ENCODE results near the gene EVPL. TPM values are rescaled to one million over a fixed set of nuclear protein-coding genes. Genes with fewer than 3 reads are reported as not detected.

Gene EVPL
- total and polyA plus RNA-seq, 10 of the 15 experiments (the other 5 are each of a cell fraction or from before 2014, with no cell fraction given) = 0.03 TPM; not detected in 9

DNA sequence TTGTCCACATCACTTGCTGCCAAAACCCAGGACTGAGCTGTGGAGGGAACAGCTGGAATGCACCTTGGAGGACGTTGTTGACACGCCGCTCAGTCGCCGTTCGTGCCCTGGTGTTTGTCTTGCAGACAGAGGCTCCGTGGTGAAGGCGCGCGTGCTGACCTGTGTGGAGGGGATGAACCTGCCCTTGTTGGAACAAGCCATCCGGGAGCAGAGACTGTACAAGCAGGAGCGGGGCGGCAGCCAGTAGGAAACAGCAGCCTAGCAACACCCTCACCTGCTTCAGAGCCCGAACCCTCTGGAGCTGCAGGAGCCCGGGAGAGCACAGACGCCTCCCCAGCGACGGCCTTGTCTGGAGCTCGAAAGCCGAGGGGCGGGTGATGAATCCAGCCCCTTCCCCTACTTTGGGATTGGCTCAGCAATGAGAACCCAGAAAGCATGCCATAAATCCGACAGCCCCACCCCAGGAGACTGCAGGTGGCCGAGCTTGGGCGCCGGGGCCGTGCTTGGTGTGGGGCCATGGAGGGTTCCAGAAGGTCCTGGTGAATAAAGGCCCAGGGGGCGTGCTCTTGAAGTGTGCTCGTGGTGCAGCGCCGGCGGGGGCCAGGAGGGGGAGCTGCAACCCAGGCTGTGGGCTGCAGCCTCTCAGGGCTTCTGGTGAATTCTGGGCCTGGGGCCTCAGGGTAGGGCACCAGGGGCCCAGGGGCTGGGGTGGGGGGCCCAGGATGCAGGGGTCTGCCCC lies 26.9 kb downstream of the EVPL start (continued):
- TF ChIP-seq, protein P1, sequence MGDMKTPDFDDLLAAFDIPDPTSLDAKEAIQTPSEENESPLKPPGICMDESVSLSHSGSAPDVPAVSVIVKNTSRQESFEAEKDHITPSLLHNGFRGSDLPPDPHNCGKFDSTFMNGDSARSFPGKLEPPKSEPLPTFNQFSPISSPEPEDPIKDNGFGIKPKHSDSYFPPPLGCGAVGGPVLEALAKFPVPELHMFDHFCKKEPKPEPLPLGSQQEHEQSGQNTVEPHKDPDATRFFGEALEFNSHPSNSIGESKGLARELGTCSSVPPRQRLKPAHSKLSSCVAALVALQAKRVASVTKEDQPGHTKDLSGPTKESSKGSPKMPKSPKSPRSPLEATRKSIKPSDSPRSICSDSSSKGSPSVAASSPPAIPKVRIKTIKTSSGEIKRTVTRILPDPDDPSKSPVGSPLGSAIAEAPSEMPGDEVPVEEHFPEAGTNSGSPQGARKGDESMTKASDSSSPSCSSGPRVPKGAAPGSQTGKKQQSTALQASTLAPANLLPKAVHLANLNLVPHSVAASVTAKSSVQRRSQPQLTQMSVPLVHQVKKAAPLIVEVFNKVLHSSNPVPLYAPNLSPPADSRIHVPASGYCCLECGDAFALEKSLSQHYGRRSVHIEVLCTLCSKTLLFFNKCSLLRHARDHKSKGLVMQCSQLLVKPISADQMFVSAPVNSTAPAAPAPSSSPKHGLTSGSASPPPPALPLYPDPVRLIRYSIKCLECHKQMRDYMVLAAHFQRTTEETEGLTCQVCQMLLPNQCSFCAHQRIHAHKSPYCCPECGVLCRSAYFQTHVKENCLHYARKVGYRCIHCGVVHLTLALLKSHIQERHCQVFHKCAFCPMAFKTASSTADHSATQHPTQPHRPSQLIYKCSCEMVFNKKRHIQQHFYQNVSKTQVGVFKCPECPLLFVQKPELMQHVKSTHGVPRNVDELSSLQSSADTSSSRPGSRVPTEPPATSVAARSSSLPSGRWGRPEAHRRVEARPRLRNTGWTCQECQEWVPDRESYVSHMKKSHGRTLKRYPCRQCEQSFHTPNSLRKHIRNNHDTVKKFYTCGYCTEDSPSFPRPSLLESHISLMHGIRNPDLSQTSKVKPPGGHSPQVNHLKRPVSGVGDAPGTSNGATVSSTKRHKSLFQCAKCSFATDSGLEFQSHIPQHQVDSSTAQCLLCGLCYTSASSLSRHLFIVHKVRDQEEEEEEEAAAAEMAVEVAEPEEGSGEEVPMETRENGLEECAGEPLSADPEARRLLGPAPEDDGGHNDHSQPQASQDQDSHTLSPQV (IDR thresholded peaks at IDR 0.05) = no peak
- TF ChIP-seq NR2F1 (conservative IDR thresholded peaks at IDR 0.05) (no peak), MTA3 (IDR thresholded peaks at IDR 0.05; ENCODE audit: borderline replicate concordance, low read length) (no peak), NBN (IDR thresholded peaks at IDR 0.05) (no peak), RAD21 (IDR thresholded peaks at IDR 0.05; ENCODE audit: insufficient read depth, low read depth, low read length) (peak; percentile 54), SP1 (IDR thresholded peaks at IDR 0.05; ENCODE audit: low read depth, low read length) (no peak), NFYB (IDR thresholded peaks at IDR 0.05; ENCODE audit: insufficient read depth, low read depth, low read length) (no peak), NR2C1 (IDR thresholded peaks at IDR 0.05) (no peak), NR2C2 (IDR thresholded peaks at IDR 0.05; ENCODE audit: borderline replicate concordance, control insufficient read depth, insufficient read length, low read depth) (no peak)
- TF ChIP-seq, protein P2, sequence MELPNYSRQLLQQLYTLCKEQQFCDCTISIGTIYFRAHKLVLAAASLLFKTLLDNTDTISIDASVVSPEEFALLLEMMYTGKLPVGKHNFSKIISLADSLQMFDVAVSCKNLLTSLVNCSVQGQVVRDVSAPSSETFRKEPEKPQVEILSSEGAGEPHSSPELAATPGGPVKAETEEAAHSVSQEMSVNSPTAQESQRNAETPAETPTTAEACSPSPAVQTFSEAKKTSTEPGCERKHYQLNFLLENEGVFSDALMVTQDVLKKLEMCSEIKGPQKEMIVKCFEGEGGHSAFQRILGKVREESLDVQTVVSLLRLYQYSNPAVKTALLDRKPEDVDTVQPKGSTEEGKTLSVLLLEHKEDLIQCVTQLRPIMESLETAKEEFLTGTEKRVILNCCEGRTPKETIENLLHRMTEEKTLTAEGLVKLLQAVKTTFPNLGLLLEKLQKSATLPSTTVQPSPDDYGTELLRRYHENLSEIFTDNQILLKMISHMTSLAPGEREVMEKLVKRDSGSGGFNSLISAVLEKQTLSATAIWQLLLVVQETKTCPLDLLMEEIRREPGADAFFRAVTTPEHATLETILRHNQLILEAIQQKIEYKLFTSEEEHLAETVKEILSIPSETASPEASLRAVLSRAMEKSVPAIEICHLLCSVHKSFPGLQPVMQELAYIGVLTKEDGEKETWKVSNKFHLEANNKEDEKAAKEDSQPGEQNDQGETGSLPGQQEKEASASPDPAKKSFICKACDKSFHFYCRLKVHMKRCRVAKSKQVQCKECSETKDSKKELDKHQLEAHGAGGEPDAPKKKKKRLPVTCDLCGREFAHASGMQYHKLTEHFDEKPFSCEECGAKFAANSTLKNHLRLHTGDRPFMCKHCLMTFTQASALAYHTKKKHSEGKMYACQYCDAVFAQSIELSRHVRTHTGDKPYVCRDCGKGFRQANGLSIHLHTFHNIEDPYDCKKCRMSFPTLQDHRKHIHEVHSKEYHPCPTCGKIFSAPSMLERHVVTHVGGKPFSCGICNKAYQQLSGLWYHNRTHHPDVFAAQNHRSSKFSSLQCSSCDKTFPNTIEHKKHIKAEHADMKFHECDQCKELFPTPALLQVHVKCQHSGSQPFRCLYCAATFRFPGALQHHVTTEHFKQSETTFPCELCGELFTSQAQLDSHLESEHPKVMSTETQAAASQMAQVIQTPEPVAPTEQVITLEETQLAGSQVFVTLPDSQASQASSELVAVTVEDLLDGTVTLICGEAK (IDR thresholded peaks at IDR 0.05; ENCODE audit: borderline replicate concordance) = no peak
- TF ChIP-seq, protein P3, sequence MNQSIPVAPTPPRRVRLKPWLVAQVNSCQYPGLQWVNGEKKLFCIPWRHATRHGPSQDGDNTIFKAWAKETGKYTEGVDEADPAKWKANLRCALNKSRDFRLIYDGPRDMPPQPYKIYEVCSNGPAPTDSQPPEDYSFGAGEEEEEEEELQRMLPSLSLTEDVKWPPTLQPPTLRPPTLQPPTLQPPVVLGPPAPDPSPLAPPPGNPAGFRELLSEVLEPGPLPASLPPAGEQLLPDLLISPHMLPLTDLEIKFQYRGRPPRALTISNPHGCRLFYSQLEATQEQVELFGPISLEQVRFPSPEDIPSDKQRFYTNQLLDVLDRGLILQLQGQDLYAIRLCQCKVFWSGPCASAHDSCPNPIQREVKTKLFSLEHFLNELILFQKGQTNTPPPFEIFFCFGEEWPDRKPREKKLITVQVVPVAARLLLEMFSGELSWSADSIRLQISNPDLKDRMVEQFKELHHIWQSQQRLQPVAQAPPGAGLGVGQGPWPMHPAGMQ (IDR thresholded peaks at IDR 0.05; ENCODE audit: borderline replicate concordance) = no peak
- TF ChIP-seq, protein P4, sequence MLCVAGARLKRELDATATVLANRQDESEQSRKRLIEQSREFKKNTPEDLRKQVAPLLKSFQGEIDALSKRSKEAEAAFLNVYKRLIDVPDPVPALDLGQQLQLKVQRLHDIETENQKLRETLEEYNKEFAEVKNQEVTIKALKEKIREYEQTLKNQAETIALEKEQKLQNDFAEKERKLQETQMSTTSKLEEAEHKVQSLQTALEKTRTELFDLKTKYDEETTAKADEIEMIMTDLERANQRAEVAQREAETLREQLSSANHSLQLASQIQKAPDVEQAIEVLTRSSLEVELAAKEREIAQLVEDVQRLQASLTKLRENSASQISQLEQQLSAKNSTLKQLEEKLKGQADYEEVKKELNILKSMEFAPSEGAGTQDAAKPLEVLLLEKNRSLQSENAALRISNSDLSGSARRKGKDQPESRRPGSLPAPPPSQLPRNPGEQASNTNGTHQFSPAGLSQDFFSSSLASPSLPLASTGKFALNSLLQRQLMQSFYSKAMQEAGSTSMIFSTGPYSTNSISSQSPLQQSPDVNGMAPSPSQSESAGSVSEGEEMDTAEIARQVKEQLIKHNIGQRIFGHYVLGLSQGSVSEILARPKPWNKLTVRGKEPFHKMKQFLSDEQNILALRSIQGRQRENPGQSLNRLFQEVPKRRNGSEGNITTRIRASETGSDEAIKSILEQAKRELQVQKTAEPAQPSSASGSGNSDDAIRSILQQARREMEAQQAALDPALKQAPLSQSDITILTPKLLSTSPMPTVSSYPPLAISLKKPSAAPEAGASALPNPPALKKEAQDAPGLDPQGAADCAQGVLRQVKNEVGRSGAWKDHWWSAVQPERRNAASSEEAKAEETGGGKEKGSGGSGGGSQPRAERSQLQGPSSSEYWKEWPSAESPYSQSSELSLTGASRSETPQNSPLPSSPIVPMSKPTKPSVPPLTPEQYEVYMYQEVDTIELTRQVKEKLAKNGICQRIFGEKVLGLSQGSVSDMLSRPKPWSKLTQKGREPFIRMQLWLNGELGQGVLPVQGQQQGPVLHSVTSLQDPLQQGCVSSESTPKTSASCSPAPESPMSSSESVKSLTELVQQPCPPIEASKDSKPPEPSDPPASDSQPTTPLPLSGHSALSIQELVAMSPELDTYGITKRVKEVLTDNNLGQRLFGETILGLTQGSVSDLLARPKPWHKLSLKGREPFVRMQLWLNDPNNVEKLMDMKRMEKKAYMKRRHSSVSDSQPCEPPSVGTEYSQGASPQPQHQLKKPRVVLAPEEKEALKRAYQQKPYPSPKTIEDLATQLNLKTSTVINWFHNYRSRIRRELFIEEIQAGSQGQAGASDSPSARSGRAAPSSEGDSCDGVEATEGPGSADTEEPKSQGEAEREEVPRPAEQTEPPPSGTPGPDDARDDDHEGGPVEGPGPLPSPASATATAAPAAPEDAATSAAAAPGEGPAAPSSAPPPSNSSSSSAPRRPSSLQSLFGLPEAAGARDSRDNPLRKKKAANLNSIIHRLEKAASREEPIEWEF (IDR thresholded peaks at IDR 0.05; ENCODE audit: insufficient replicate concordance, low read depth, low read length) = no peak

Data from GM12878 (cell line).